Spleen (tissue), 11 donors: ENCODE data around the gene TPM4. TPM values are rescaled to one million over a fixed set of nuclear protein-coding genes. Genes with fewer than 3 reads are reported as not detected.

Experiments
- DNase-seq: peaks from one replicate; pipeline ENCODE4 v3.0.0-alpha.2; 2020
- H3K27ac ChIP-seq, 8 donors: fragments of 200-600 bp; sonication (generic) in 7 of 8; 1 replicate in 4 of 8; 2 replicates in 4 of 8; pipeline versions ENCODE4 v1.5.0 to v1.8.0; 2016 to 2021; ENCODE audit warnings: inconsistent platforms in 4 of 8, mild to moderate bottlenecking in 4 of 8, moderate library complexity in 1 of 8
- H3K27me3 ChIP-seq, 7 donors: fragments of 200-600 bp; sonication (generic) in 6 of 7; replicated peaks in 1 of 7; 1 replicate in 4 of 7; 2 replicates in 3 of 7; pipeline versions ENCODE4 v1.5.0 to v1.8.0; 2016 to 2021; ENCODE audit warnings: inconsistent platforms in 3 of 7, mild to moderate bottlenecking in 1 of 7
- H3K36me3 ChIP-seq, 6 donors: fragments of 200-600 bp; sonication (generic) in 5 of 6; 1 replicate in 4 of 6; 2 replicates in 2 of 6; pipeline versions ENCODE4 v1.5.0 to v1.8.0; 2016 to 2021; ENCODE audit warnings: inconsistent platforms in 2 of 6
- H3K4me1 ChIP-seq, 6 donors: fragments of 200-600 bp; sonication (generic) in 5 of 6; 1 replicate in 3 of 6; 2 replicates in 3 of 6; pipeline versions ENCODE4 v1.5.0 to v1.8.0; 2016 to 2021; ENCODE audit warnings: inconsistent platforms in 3 of 6
- H3K4me3 ChIP-seq, 8 donors: fragments of 200-600 bp; sonication (generic) in 7 of 8; 1 replicate in 4 of 8; 2 replicates in 4 of 8; pipeline versions ENCODE4 v1.5.0 to v1.8.0; 2016 to 2021; ENCODE audit warnings: inconsistent platforms in 4 of 8, mild to moderate bottlenecking in 4 of 8, moderate library complexity in 2 of 8
- H3K9me3 ChIP-seq, 8 donors: fragments of 200-600 bp; sonication (generic) in 7 of 8; 1 replicate in 4 of 8; 2 replicates in 4 of 8; pipeline versions ENCODE4 v1.5.0 to v1.8.0; 2016 to 2021; ENCODE audit warnings: inconsistent platforms in 4 of 8
- CTCF ChIP-seq, 11 experiments: fragments of 200-600 bp in 7 of 11; fragments of 450-650 bp in 4 of 11; sonication (generic) in 4 of 11; IDR thresholded peaks in 8 of 11; conservative IDR thresholded peaks in 3 of 11; 1 replicate in 7 of 11; 2 replicates in 4 of 11; pipeline versions ENCODE4 v1.4.0 to v1.8.0; 2016 to 2021; ENCODE audit warnings: antibody characterized with exemption in 11 of 11, inconsistent platforms in 4 of 11, mild to moderate bottlenecking in 1 of 11
- POLR2A ChIP-seq, 3 donors: fragments of 450-650 bp; IDR thresholded peaks; one replicate each; pipeline ENCODE4 v1.5.1; 2017; ENCODE audit warnings: antibody characterized with exemption in 3 of 3, mild to moderate bottlenecking in 1 of 3
- POLR2AphosphoS5 ChIP-seq, 3 donors: sonication (generic); formaldehyde crosslinking; IDR thresholded peaks; one replicate each; pipeline ENCODE4 v1.5.1; 2017; ENCODE audit warnings: antibody characterized with exemption in 3 of 3
- WGBS, 5 donors: extraction: QIAGEN DNeasy Blood & Tissue Kit in 3 of 5; methylation state at CpG; one replicate each; pipeline versions ENCODE4 v1.1.5 to v1.1.7; 2013 to 2018; 5-methylcytosine and 5-hydroxymethylcytosine counted together
- intact Hi-C: fragments of 100-400 bp; cut with DNase I; formaldehyde crosslinking; loops from one replicate; pipeline ENCODE4 v1.15.0; 2023; ENCODE audit warnings: low total_unique reads
- polyA plus RNA-seq, 3 donors: library from polyadenylated mRNA; stranded (reverse); fragments of 200-250 nt; gene quantifications; one replicate each; pipeline ENCODE4 v1.2.1, GENCODE V29; 2013
- total RNA-seq, 7 donors: library from RNA; depleted of rRNA in 3 of 7; stranded (reverse); fragments of >200 nt in 3 of 7; fragmentation: NEBNext Ultra II Directional in 4 of 7; extraction: Animal tissue kit (Norgen Biotek cat#: 25700) in 4 of 7; gene quantifications; one replicate each; pipeline versions ENCODE4 v1.1.0 to v1.2.1, GENCODE V29; 2016 to 2021
- donor health status: healthy with polysubstance abuse.
- donor health status: DM: no; HTN: no; CAD: no; lungs with moderate emphysema.
- donor health status: DM: no; HTN: no; CAD: no.
- donor health status: Bipolar disorder and iron deficiency.
- donor health status: healthy.
- donor health status: DM: no; HTN: no; CAD: no.
- donor health status: DM: yes; HTN: yes; CAD: no.

TPM4 gene
- total and polyA plus RNA-seq, 10 donors = 181 to 760 (median 418) TPM

DNA sequence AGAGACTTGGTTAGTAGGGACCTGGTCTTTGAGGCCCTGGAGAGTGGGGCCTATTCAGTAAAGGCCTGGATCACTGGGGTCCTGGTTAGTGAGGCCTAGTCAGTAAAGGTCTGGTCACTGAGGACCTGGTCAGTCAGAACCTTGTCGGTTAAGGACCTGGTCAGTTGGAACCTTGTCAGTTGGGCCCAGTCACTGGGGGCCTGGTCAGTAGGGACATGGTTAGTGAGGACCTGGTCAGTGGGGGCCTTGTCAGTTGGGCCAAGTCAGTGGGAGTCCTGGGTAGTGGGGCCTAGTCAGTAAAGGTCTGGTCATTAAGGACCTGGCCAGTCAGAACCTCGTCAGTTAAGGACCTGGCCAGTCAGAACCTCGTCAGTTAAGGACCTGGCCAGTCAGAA lies 43.2 kb upstream of the TPM4 start:
- intact Hi-C loops = no loop called here
- Histone ChIP-seq H3K27ac (no peak overlapping the region), H3K4me3 (no peak overlapping the region), H3K36me3 (no peaks in the 10 kb centered on the region), H3K27me3 (no peaks in the 10 kb centered on the region), H3K4me1 (no peaks in the 10 kb centered on the region), H3K9me3 (no peaks in the 10 kb centered on the region)
- TF ChIP-seq POLR2AphosphoS5 (IDR thresholded peaks at IDR 0.05) (no peak), POLR2A (IDR thresholded peaks at IDR 0.05) (no peak), CTCF (IDR thresholded peaks at IDR 0.05 in 8 of 11, conservative IDR thresholded peaks at IDR 0.05 in 3 of 11) (no peak)
- WGBS, 5 donors = 73 to 92% (median 89%) methylated on average over 3 of the region's 3 CpGs
- DNase-seq = no peak

DNA sequence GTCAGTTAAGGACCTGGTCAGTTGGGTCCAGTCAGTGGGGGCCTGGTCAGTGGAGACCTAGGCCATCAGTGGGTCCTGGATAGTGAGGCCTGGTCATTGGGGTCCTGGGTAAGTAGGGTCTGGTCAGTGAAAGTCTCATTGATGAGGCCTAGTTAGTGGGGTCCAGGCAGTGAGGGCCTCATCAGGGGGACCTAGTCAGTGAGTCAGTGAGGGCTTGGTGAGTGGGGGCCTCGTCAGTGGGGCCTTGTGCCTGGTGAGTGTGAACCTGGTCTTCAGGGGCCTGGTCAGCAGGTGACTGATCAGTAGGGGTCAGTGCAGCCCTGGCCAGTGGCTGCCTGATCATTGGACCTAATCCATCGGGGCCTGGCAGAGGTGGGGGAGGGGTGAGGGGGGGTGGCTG lies 42.6 kb upstream of the TPM4 start:
- no peaks in the 10 kb centered on the region for H3K9me3 ChIP-seq
- H3K4me3 ChIP-seq = no peak overlapping the region
- no peak for TF ChIP-seq POLR2AphosphoS5 (IDR thresholded peaks at IDR 0.05)
- TF ChIP-seq POLR2A (IDR thresholded peaks at IDR 0.05) = no peak
- H3K27me3 ChIP-seq = no peaks in the 10 kb centered on the region
- H3K36me3 ChIP-seq = no peaks in the 10 kb centered on the region
- no peaks in the 10 kb centered on the region for H3K4me1 ChIP-seq
- H3K27ac ChIP-seq = no peak overlapping the region
- 67 to 77% (median 68%) methylated on average over 1 to 2 of the region's 2 CpGs for WGBS, 5 donors
- no peak for DNase-seq
- intact Hi-C loops = no loop called here

DNA sequence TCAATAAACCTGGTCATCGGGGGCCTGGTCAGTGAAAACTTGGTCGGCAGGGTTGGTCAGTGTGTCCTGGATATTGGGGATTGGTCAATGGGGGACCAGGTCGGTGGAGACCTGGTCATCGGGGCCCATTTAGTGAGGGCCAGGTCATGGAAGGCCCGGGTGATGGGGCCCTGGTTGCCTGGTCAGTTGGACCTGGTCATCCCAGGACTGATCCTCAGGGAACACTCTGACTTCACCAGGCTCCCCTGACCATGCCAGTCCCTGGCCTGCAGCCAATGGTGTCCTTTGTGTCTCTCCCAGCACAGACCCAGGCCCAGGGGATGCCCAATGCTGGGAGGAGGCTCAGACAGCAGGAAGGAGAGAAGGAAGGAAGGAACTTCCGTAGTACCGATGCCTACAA lies 42.1 kb upstream of the TPM4 start:
- Histone ChIP-seq H3K36me3 (no peaks in the 10 kb centered on the region), H3K9me3 (no peaks in the 10 kb centered on the region), H3K4me3 (no peak overlapping the region), H3K27me3 (no peaks in the 10 kb centered on the region), H3K27ac (no peak overlapping the region), H3K4me1 (no peaks in the 10 kb centered on the region)
- peak; percentile 43 for DNase-seq
- intact Hi-C loops = no loop called here
- WGBS, 5 donors = 78 to 87% (median 85%) methylated on average over 6 to 7 of the region's 7 CpGs
- TF ChIP-seq CTCF (IDR thresholded peaks at IDR 0.05 in 8 of 11, conservative IDR thresholded peaks at IDR 0.05 in 3 of 11) (no peak), POLR2AphosphoS5 (IDR thresholded peaks at IDR 0.05) (no peak), POLR2A (IDR thresholded peaks at IDR 0.05) (no peak)

GRCh38 chr19:16034958-16035560 lies 41.2 kb upstream of the TPM4 start:
- Histone ChIP-seq H3K9me3 (no peaks in the 10 kb centered on the region), H3K4me3 (no peak overlapping the region), H3K4me1 (no peaks in the 10 kb centered on the region), H3K27me3 (no peaks in the 10 kb centered on the region), H3K27ac (no peak overlapping the region), H3K36me3 (no peaks in the 10 kb centered on the region)
- intact Hi-C loops = no loop called here
- 67 to 84% (median 78%) methylated on average over 10 to 17 of the region's 17 CpGs for WGBS, 5 donors
- peak; percentile 43 for DNase-seq
- TF ChIP-seq CTCF (IDR thresholded peaks at IDR 0.05 in 8 of 11, conservative IDR thresholded peaks at IDR 0.05 in 3 of 11) = no peak
